Fibroblast of lung (primary cell): Measurements from ENCODE around the gene DEFB114. TPM values are rescaled to one million over a fixed set of nuclear protein-coding genes. Genes with fewer than 3 reads are reported as not detected.
"Not testable (repeated sequence)": the region's sequence is repeated elsewhere in the genome, so short reads cannot be mapped to it uniquely, and the experiment has no call there.

Experiments used
- DNase-seq, 2 donors: peaks; one replicate each; pipeline versions ENCODE4 v3.0.0 to v3.0.0-alpha.2; 2010; ENCODE audit warnings: low read depth in 2 of 2
- H2AFZ ChIP-seq: 2 replicates; pipeline ENCODE4 v1.5.1; 2012; ENCODE audit warnings: low read length, control low read depth, inconsistent platforms
- H3K27ac ChIP-seq: 2 replicates; pipeline ENCODE4 v1.5.1; 2011; ENCODE audit warnings: low read length, control low read depth; ENCODE audit not compliant: insufficient read depth
- H3K27me3 ChIP-seq: 2 replicates; pipeline ENCODE4 v1.5.1; 2011; ENCODE audit warnings: mild to moderate bottlenecking, low read length; ENCODE audit not compliant: control insufficient read depth, insufficient read depth
- H3K36me3 ChIP-seq: 2 replicates; pipeline ENCODE4 v1.5.1; 2011; ENCODE audit warnings: low read length; ENCODE audit not compliant: control insufficient read depth, insufficient read depth
- H3K4me1 ChIP-seq: 2 replicates; pipeline ENCODE4 v1.5.1; 2011; ENCODE audit warnings: low read length; ENCODE audit not compliant: control insufficient read depth, insufficient read depth; ENCODE audit errors: extremely low read depth
- H3K4me2 ChIP-seq: 2 replicates; pipeline ENCODE4 v1.5.1; 2011; ENCODE audit warnings: low read length, control low read depth; ENCODE audit not compliant: insufficient read depth; ENCODE audit errors: extremely low read depth
- H3K4me3 ChIP-seq, 4 experiments: fragments of 200-600 bp in 1 of 4; sonication (generic) in 1 of 4; replicated peaks in 1 of 4; 2 replicates each; pipeline ENCODE4 v1.5.1; 2011 to 2016; ENCODE audit warnings: low read length in 4 of 4, low read depth in 3 of 4, mild to moderate bottlenecking in 3 of 4, control low read depth in 2 of 4, inconsistent platforms in 1 of 4, mixed read lengths in 1 of 4; ENCODE audit not compliant: insufficient read depth in 1 of 4; ENCODE audit errors: control extremely low read depth in 1 of 4
- H3K79me2 ChIP-seq: 2 replicates; pipeline ENCODE4 v1.5.1; 2012; ENCODE audit warnings: mild to moderate bottlenecking, low read length, inconsistent platforms; ENCODE audit not compliant: control insufficient read depth, insufficient read depth
- H3K9ac ChIP-seq: 2 replicates; pipeline ENCODE4 v1.5.1; 2011; ENCODE audit warnings: mild to moderate bottlenecking, low read length, control low read depth; ENCODE audit not compliant: insufficient read depth
- H3K9me3 ChIP-seq: 2 replicates; pipeline ENCODE4 v1.5.1; 2012; ENCODE audit warnings: low read depth, low read length; ENCODE audit not compliant: control insufficient read depth, insufficient read depth
- H4K20me1 ChIP-seq: 2 replicates; pipeline ENCODE4 v1.5.1; 2011; ENCODE audit warnings: low read length; ENCODE audit not compliant: control insufficient read depth, insufficient read depth; ENCODE audit errors: extremely low read depth
- CTCF ChIP-seq, 2 donors: IDR thresholded peaks in 1 of 2; conservative IDR thresholded peaks in 1 of 2; 1 replicate in 1 of 2; 2 replicates in 1 of 2; pipeline ENCODE4 v1.5.1; 2011 to 2012; ENCODE audit warnings: low read length in 2 of 2, control low read depth in 1 of 2, inconsistent platforms in 1 of 2, low read depth in 1 of 2, mild to moderate bottlenecking in 1 of 2
- EZH2 ChIP-seq: IDR thresholded peaks from 2 replicates; pipeline ENCODE4 v1.5.1; 2012; ENCODE audit warnings: low read length, control low read depth, mild to moderate bottlenecking; ENCODE audit errors: missing control alignments
- polyA plus RNA-seq, 2 donors: library from polyadenylated mRNA; depleted of rRNA in 1 of 2; stranded (reverse) in 1 of 2; unstranded in 1 of 2; fragments of >200 nt; gene quantifications; 2 replicates each; pipeline ENCODE4 v1.2.1, GENCODE V29; 2011 to 2012; ENCODE audit warnings: missing spikeins in 1 of 2
- total RNA-seq: library from RNA; depleted of rRNA; stranded (reverse); fragments of >200 nt; gene quantifications from 2 replicates; pipeline ENCODE4 v1.2.1, GENCODE V29; 2014

The DEFB114 gene
- total and polyA plus RNA-seq, 2 donors (not counting 1 experiment from before 2014, with no cell fraction given), result not detected

- DNase-seq, result no peak
- Histone ChIP-seq H3K36me3 (no peaks in the 10 kb centered on the region), H3K4me3 (no peak overlapping the region), H3K27ac (no peak overlapping the region), H3K4me2 (no peak overlapping the region), H3K9ac (no peak overlapping the region), H3K4me1 (no peaks in the 10 kb centered on the region), H3K27me3 (no peaks in the 10 kb centered on the region), H3K79me2 (no peaks in the 10 kb centered on the region), H2AFZ (no peak overlapping the region), H4K20me1 (no peaks in the 10 kb centered on the region), H3K9me3 (no peaks in the 10 kb centered on the region)
- TF ChIP-seq EZH2 (no peak), CTCF (conservative IDR thresholded peaks at IDR 0.05 in 1 of 2, IDR thresholded peaks at IDR 0.05 in 1 of 2; ENCODE audit: low read depth in 1 of 2, low read length in 2 of 2) (no peak)
Measured at GRCh38 chr6:49949062-49949461, 14.9 kb downstream of the DEFB114 start.

GRCh38 chr6:49946835-49947234 lies 17.1 kb downstream of the DEFB114 start:
- no peak overlapping the region for H3K4me3 ChIP-seq
- H4K20me1 ChIP-seq, result no peaks in the 10 kb centered on the region
- no peaks in the 10 kb centered on the region for H3K36me3 ChIP-seq
- no peak for DNase-seq
- H3K27me3 ChIP-seq, result no peaks in the 10 kb centered on the region
- H3K4me2 ChIP-seq, result no peak overlapping the region
- H3K4me1 ChIP-seq, result no peaks in the 10 kb centered on the region
- no peak overlapping the region for H2AFZ ChIP-seq
- no peaks in the 10 kb centered on the region for H3K79me2 ChIP-seq
- TF ChIP-seq CTCF (conservative IDR thresholded peaks at IDR 0.05 in 1 of 2, IDR thresholded peaks at IDR 0.05 in 1 of 2; ENCODE audit: low read depth in 1 of 2, low read length in 2 of 2) (no peak), EZH2 (no peak)
- H3K9me3 ChIP-seq, result no peaks in the 10 kb centered on the region
- H3K9ac ChIP-seq, result no peak overlapping the region
- no peak overlapping the region for H3K27ac ChIP-seq

GRCh38 chr6:49944068-49944467 lies 19.9 kb downstream of the DEFB114 start:
- not testable (repeated sequence) for H3K27me3 ChIP-seq, H3K79me2 ChIP-seq, H3K36me3 ChIP-seq, H3K9ac ChIP-seq, H4K20me1 ChIP-seq, H3K4me2 ChIP-seq, H2AFZ ChIP-seq, H3K4me1 ChIP-seq, H3K27ac ChIP-seq, H3K9me3 ChIP-seq, DNase-seq, H3K4me3 ChIP-seq
